OCI-LY3 (cell line): ENCODE data around the gene SORCS3.

ENCODE experiments used
- CTCF ChIP-seq: fragments of 200-600, 300-600 bp; sonication (generic); IDR thresholded peaks from 2 replicates; pipeline ENCODE4 v1.5.1; 2014; ENCODE audit warnings: antibody characterized with exemption, low read length, low read depth
- EZH2phosphoT487 ChIP-seq: fragments of 200-600 bp; shearing (Covaris generic); IDR thresholded peaks from 2 replicates; pipeline ENCODE4 v1.6.1; 2018; ENCODE audit warnings: antibody characterized with exemption, mixed run types, low read depth

- no peak for TF ChIP-seq CTCF
- TF ChIP-seq EZH2phosphoT487, result no peak
Observed at GRCh38 chr10:105239311-105240219, 598.5 kb downstream of the SORCS3 start.
